Esophagus squamous epithelium (tissue), 4 donors: Measurements from ENCODE around the gene RASL11B.

Source experiments
- CTCF ChIP-seq, 6 experiments: fragments of 450-650 bp in 4 of 6; fragments of 200-600 bp in 2 of 6; sonication (generic) in 2 of 6; IDR thresholded peaks; one replicate each; pipeline ENCODE4 v1.5.1; 2016 to 2019; ENCODE audit warnings: antibody characterized with exemption in 6 of 6, mild to moderate bottlenecking in 4 of 6, moderate library complexity in 4 of 6
- POLR2A ChIP-seq, 4 donors: fragments of 450-650 bp; IDR thresholded peaks; one replicate each; pipeline ENCODE4 v1.6.1; 2017; ENCODE audit warnings: antibody characterized with exemption in 4 of 4, mild to moderate bottlenecking in 4 of 4, moderate library complexity in 3 of 4

DNA sequence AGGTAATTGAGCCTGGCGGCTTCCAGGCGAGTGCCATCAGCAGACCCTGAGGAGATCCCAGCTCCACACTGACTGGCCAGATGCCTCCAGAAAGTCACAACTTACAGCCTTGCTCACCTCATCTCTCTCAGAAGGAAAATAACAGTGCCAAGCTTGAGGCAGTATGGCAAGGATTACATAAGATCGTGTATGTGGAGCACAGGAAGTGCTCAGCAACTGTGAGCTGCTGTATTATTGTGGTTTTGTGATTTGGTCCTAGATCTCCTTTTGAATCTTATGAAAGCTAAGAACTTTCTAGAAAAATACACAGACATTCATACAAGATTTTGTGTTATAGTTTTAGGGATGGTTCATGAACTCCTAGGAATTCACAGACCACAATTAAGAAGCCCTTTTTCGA, 14.0 kb downstream of the RASL11B start:
- no peak for TF ChIP-seq CTCF (IDR thresholded peaks at IDR 0.05)
- TF ChIP-seq POLR2A (IDR thresholded peaks at IDR 0.05) = no peak
